Measurements from ENCODE around the gene FAM229B.

DNA sequence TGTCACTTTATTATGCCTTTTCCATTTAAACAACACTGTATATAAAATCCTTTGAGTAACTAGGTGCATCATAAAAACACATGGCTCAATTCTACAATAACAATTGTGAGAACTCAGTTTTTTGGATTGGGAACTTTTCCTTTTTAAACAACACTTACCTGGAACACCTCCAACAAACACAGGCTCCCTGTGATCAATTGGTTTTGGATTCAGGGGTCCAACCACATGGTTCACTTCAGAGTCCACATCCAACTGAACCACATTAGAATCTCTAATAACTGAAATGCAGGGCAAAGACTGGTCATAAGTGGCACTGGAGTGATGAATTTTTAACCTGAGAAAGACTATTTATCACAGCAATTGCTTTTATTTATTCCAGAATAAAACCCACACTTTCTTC is 26.5 kb downstream of the FAM229B start:
- no peak for TF ChIP-seq CTCF (conservative IDR thresholded peaks at IDR 0.05 in 1 of 2, IDR thresholded peaks at IDR 0.05 in 1 of 2; ENCODE audit: low read depth in 1 of 2, low read length in 2 of 2)
- no peak for TF ChIP-seq EZH2 (IDR thresholded peaks at IDR 0.05; ENCODE audit: low read length, missing control alignments)
